ENCODE data around the gene TBCEL.

- TF ChIP-seq SUZ12 (IDR thresholded peaks at IDR 0.05; ENCODE audit: extremely low read depth, insufficient read depth, insufficient read length) (no peak), YY1 (IDR thresholded peaks at IDR 0.05; ENCODE audit: insufficient read depth, insufficient read length) (no peak), ZNF274 (IDR thresholded peaks at IDR 0.05; ENCODE audit: low read depth, low read length) (no peak)
Measured at GRCh38 chr11:121110871-121111724, 87.2 kb downstream of the TBCEL start.
